GM18507 (cell line): ENCODE measurements around the gene SRP68.
A peak's percentile ranks its signal among the peaks of the same experiment; 100 is the strongest.

ENCODE experiments used
- DNase-seq: peaks from one replicate; pipeline ENCODE4 v3.0.0; 2011; ENCODE audit warnings: low read depth; ENCODE audit not compliant: insufficient read length; ENCODE audit errors: extremely low spot score
- FAIRE-seq: peaks from 2 replicates; lab custom pipeline; 2011; peaks lifted over from hg19 to GRCh38; lab: Jason Lieb, UNC

The SRP68 gene

DNA sequence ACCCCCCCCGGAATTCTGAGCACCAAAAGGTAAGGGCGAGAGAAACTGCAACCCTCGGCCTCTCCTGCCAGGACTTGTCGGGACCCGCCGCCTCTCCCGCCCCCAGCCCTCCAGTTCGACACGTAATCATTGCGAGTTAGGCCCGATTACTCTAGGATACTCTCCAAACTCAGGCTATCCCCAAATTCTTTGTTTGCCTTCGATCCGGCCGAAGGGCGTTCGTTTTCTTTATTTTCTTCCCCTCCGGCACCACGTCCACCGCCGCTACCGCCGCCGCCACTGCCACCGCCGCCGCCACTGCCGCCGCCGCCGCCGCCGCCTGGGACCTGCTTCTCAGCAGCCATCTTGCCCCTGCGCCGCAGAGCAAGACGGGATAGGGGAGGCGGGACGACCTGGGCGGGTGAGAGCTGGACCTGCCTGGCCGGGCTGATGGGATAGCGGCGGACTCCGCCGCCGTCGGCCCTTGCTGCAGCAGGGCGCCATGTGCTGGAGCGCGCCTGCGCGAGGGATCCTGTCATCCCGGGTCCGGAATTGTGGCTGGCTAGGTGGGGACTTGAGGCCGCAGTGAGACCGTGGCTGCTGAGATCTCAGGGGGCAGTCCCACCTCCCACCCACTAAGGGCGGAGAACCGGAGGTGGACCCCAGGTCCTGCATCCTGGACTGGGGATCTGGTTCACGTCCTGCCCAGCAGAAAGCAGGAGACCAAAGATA, at the start of gene SRP68:
SRP68 (minus strand) TSS at position 370 of the 711 bp plus-strand sequence; CDS start at position 344, 26 bp downstream.
- DNase-seq (peak; percentile 92), FAIRE-seq (peak; percentile 88)

DNA sequence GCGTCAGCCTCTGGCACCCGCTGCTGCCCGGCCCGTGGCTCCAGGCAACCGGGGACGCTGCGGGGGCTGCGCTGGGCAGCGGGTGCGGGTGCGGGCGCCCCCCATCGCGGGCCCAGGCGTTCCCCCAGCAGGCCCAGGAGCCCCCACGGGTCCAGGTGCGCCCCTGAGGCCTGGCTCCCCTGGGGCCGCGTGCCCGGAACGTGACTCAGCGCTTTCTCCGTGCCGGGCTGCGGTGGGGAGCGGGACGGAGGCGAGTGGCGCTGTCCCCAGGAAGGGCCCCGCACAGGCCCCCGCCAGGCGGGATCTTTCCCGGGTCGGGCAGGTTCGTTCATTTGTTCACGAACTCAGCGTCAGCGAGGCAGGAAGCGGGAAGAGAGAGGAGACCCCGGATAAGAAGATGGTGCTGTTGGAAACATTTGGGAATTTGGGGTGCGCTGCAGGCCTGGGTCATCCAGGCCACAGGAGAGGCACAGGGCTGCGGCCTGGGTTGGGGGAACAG, 49.7 kb upstream of the SRP68 start:
- FAIRE-seq (no peak), DNase-seq (no peak)

DNA sequence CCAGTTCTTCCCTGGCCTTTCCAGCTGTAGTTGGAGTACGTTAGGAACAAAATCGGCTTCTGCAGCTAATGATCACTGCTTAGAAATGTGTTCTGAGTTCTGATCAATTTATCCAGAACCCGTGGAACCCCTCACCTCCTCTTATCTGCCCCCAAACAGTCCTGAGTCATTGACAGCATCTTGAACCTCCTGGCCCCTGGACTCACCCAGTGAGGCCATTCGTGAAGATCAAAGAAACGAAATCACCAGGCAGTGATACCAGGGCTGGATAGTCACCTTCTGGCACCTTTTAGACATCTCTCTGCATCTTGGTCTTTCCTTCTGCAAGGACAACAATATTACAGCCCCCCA, 48.3 kb upstream of the SRP68 start:
- no peak for FAIRE-seq
- no peak for DNase-seq

DNA sequence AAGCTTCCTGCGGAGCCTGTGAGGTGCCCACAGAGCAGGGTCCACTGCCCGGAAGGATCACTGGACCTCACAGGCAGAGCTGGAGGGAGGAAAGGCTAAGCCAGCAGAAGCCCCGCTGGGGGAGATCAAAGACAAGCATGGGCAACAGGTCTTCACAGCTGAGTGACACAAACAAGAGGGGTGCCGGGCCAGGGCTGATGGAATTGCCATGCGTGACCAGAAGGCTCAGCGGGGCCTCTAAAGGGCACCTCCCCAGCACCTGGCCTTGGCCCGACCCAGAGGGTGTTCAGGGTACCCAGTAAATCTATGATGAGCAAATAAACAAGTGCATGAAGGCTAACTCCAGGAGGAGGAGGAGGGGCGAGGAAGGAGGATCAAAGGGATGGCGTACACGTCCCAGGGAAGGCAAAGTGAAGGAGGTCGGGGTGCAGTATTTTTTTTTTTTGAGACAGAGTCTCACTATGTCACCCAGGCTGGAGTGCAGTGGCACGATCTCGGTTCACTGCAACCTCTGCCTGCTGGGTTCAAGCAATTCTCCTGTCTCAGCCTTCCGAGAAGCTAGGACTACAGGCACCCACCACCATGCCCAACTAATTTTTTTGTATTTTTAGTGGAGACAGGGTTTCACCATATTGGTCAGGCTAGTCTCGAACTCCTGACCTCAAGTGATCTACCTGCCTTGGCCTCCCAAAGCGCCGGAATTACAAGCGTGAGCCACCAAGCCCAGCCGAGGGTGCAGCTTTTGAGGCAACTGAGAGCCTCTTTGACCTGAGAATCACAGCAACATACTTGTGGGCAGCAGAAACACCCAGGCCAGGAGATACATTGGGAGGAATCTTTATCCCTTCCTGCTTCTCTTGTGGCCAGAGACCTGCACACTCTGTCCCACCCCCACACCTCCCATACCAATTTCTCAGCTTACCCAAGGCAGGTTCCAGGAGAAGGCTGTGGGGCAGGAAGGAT, 47.4 kb upstream of the SRP68 start:
- DNase-seq (no peak), FAIRE-seq (no peak)

DNA sequence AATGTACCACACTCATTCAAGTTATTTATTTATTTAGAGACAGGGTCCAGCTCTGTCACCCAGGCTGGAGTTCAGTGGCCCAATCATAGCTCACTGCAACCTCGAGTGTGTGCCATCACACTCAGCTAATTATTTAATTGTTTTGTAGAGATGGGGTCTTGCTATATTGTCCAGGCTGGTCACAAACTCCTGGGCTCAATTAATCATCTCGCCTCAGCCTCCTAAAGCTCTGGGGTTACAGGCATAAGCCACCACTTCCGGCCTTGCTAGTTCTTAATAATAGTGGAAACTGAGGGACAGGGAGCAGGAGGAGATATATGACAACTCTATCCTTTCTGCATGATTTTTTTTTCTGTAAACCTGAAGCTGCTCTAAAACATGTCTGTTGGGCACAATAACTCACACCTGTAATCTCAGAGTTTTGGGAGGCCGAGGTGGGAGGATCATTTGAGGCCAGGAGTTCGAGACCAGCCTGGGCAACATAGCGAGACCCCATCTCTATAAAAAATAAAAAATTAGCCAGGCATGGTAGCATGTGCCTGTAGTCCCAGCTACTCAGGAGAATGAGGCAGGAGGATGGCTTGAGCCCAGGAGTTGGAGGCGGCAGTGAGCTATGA, 42.9 kb upstream of the SRP68 start:
- DNase-seq (no peak), FAIRE-seq (no peak)

DNA sequence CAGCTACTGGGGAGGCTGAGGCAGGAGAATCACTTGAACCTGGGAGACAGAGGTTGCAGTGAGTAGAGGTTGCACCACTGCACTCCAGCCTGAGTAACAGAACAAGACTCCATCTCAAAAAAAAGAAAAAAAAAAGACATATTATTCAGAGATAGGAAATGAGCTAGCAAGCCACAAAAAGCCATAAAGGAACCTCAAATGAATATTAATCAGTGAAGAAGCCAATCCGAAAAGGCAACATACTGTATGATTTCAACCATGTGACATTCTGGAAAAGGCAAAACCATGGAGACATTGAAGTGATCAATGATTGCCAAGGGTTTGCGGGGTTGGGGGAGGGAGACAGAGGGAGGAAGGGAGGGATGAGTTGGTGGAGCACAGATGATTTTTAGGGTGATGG, 39.6 kb upstream of the SRP68 start:
- no peak for DNase-seq
- FAIRE-seq, result no peak

DNA sequence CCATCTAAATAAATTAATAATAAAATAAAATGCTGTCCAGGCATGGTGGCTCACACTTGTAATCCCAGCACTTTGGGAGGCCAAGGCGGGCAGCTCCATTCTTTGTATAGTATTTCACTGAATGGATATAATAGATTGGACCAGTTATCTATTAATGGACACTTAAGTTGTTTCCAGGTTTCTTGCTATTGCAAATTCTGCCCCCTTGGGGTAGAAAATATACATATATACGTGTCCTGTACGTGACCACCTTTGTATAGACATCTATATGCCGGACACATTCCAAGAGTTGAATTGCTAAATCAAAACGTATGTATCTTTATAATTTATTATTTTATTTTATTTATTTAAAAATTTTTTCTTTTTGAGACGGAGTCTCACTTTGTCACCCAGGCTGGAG, 35.2 kb upstream of the SRP68 start:
- no peak for DNase-seq
- no peak for FAIRE-seq

DNA sequence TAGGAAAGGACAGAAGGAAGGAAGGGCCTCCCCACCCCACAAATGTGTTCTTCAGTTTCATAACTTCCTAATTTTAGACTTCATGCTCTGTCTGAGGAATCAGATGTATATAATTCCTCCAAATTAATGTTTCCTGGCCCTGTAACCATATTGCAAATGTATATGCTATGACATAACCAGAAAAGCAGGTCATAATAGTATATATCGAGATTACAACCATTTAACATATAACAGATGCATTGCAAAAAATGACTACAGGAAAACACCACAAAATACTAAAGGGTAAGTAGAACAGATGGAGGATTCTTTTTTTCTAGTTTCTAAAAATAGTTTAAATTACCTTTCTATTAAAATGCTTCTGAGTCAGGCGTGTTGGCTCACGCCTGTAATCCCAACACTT, 34.4 kb upstream of the SRP68 start:
- DNase-seq, result no peak
- FAIRE-seq, result no peak

DNA sequence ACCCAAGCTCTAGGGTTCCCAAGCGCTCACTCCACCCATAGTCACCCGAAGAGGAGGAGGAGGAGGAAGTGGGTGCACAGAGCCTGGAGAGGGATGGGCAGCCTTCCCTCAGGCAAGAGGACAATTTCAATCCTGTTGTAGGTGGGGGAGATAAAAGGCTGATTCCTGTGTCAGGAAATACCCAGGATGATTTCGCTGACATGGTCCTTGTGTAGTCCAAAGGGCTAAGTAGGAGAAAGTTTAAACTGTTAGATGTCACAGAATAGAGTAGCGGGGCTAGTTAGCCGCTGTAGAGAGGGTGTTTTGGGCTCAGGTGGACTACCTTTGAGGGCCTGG, 32.5 kb upstream of the SRP68 start:
- no peak for DNase-seq

DNA sequence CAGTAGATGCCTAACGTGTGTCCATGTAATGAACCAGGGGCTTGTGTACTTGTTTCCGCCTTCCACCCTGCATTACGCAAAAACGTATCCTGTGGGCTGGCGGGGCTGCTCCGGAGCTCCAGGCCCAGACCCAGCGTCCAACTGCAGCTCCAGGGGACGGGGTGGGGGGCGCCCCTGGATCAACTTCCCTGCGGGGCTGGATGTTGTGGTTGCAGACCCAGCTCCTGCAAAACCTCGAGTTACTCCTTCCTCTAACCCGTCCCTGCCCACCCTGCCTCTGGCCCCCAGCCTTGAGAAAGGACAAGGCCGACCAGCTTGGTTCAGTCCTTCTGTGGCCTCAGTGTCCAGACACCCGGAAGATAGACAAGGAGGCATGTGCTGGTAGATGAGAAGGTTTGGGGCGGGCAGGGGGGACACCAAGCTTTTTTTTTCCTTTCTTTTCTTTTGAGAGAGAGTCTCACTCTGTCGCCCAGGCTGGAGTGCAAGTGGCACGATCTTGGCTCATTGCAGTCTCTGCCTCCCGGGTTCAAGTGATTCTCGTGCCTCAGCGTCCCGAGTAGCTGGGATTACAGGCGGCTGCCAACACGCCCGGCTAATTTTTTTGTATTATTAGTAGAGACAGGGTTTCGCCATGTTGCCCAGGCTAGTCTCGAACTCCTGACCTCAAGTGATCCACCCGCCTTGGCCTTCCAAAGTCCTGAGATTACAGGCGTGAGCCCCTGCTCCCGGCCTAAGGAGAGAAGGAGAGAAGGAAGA, 32.0 kb upstream of the SRP68 start:
- FAIRE-seq, result no peak
- DNase-seq, result no peak

More for the DNA sequence above, 32.5 kb upstream of the SRP68 start:
- FAIRE-seq, result no peak

DNA sequence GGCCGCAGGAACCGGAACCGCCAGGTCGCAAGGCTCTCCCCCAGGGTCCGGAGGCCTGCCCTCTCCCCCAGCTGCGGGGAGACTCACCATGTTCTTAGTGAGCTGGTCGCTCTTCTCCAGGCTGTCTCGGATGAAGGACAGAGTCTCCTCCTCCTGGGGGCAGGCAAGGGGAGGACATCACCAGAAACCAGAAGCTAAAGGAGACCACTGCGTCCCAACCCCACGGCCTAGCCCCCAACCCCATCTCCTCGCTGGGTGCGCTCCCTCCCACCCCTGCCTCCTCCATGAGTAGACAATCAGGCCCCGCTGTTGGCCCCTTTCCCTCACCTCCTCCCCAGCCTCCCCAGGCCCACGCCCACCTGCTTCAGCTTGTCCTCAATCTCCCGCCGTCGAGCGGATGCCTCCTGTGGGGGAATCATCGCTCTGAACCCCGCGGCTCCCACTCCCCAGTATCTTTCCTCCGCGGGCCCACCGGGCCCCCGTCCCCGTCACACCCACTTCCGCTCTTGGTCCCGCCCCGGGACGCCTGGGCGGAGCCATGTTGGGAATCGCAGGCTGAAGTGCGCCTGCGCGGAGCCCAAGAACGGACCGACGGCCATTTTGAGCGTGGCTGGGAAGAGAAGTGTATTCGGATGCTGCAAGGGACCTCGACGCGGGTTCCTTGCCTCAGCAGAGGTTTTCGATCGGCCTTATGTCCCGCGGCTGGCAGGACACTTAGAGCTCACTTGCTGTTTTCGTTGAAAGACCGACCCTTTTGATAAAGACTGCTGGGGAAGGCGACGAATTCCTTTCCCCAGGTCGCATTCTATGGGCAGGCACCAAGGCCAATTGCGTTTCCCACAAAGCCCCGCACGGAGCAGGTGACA, 31.2 kb upstream of the SRP68 start, which contains the start of gene EXOC7:
EXOC7 (minus strand) TSS at position 514 of the 866 bp plus-strand sequence; CDS start at position 419, 95 bp downstream.
- DNase-seq (peak; percentile 99), FAIRE-seq (peak; percentile 89)

DNA sequence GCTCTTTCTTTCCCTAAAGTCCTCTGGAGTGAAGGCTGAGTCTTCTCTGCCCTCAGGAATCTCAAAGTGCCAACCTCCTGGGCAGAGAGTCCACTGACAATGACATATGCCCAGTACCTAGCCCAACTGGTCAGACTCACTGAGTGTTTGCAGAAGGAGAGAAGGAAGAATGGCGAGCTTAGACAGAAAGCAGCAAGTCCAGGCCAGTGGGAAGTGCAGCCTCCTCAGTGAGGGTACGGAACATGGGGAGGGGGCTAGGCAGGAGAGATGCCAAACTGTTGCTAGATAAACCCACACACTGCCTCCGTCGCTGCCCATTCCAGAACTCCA, 30.6 kb upstream of the SRP68 start:
- DNase-seq, result no peak
- no peak for FAIRE-seq

DNA sequence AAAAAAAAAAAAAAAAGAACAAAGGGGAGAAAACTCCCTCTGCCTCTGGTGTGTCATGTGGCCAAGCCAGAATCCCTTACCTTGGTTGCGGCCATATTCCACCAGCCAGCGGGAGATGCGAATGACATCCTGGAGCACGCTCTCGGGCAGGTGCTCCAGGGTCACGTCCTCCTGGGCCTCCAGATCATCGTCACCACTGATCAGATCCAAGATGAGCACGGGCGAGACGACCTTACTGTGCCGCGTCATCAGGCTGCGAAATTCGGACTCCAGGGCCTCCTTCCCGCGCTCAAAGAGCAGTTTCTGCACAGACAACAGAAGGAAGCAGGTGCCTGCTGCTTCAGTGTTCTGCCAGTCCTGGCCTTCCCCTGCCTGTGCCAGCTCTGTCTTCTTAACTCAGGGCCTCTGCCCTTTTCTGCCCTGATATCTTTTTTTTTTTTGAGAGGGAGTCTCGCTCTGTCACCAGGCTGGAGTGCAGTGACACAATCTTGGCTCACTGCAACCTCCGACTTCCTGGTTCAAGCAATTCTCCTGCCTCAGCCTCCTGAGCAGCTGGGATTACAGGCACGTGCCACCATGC, 25.5 kb upstream of the SRP68 start:
- DNase-seq (no peak), FAIRE-seq (no peak)

DNA sequence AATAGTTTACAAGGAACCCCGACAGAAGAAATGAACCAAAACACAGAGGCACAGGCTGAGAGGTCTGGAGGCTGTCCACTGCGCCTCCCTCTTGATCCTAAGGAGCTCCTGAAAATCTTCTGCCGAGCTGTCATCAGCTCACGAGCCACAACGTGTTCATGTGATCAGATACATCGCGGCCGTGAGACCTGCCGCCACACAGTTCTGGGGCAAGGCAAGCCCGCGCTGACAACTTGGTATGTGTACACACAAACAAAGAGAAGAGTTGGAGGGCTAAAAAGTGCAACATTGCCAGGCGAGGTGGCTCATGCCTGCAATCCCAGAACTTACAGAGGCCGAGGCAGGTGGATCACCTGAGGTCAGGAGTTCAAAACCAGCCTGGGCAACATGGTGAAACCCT, 23.6 kb upstream of the SRP68 start:
- FAIRE-seq (no peak), DNase-seq (no peak)

DNA sequence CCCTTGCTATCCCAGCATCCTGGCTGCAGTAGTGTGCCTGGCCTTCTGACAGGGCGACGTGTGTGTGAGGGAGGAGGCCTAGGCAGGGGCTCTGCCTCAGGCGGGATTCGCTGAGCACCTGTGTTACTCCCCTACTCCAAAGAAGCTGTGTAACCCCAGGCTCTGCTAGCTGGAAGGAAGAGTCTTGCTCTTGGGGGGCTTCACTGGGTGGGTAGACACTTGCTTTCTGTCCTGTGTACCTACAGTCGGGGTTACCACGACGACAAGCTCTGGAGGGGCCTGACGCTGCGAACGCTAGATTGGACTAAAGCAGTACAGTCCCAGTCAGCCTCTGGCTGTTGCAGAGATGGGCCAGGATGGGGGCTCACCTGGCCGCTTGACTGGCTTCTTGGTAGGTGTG, 21.7 kb upstream of the SRP68 start:
- FAIRE-seq, result no peak
- no peak for DNase-seq

DNA sequence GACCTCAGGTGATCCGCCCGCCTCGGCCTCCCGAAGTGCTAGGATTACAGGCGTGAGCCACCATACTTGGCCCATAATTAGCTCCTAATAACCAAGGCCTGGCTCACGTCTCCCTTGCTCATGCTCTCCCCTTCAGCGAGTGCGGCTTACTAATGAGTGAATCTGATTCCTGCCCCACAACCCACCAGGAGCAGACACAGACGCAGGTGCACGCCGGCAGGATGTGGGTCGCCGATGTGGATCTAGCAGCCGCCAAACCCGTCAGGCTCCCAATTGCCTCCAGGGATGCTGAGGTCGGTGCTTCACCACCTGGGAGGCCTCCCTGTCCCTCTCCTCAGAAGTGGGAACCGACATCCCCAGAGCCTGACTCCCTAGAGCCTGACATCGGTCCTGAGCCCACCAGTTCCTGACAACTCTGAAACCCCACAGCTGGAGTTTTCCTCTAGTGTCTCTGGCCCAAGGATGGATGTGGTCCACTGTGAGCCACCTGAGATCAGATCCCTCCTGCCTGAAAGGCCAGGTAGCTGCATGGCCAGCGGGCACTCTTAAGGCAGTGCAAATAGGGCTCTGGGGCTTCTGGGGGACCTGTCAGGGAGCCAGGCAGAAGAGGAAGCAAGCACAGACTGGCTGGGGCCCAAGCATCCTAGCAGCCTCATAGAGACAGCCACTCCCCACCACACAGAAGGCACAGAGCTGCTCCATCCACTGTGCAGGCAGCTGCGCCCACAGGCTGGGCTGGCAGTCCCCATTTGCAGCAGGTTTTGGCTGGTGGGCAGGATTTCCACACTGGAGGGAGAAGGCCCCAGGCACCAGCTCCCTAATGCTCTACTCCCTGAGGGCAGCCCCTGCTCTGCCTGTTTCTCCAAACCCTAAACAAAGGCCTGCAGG, 20.5 kb upstream of the SRP68 start:
- no peak for DNase-seq
- no peak for FAIRE-seq

DNA sequence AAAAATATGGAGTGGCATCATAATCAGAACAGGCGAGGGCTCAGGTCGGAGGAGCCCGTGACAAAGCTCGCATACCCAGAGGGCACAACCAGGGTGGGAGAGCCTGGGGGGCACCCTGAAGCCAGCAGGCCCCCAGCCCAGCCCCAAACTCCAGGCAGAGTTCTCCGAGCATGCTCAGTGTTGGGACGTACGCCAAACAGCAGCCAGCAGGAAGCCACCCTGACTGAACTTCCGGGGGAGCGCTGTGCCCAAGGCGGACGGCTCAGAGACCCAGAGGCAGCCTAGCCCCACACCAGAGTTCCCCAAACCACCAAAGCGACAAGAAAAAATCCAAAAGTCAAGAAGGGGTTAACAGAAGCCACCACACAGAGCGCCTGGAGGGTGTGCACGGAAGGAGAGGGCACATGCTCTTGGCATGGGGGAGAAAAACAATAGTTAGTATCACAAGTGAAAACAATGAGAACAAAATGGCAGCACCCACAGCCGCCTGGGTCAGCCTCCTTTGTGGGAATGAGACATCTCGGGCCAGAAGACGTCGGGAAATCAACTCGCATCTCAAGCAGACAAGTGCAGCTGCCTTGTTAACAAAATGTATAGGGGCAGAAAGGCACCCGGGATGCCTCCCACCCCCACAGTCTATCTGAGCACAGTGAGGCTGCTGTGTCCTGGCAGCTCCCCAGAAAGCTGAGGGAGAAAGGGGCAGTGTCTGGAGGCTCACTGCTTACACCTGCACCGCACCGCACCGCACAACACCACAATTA, 19.4 kb upstream of the SRP68 start:
- FAIRE-seq (no peak), DNase-seq (no peak)
